Measurements from ENCODE around the gene SYT11.
"Not testable (repeated sequence)": the region's sequence is repeated elsewhere in the genome, so short reads cannot be mapped to it uniquely, and the experiment has no call there.

SYT11 gene

DNA sequence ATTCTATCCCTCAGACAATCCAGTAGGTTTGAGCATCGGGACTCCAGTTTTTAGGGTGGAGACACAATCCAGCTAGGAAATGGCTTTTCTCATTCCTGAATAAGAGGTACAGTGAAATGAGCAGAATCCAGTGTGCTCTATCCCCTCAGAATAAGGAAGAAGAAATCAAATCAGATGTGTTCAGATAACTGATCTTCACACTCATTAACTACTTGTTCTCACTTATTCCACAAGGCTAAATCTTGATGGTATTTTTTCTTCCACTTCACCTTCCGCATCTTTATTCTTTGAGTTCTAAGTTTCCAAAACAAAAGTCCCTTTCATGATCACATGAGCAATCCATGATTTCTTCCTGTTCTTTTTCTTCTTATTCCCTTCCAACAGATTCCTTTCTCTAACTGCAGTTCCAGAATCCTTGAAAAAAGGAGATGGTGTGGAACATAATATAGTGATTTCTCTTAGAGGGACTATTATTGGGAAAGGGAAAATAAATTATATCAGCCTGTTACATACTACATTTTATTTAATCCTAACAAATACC is 1.7 kb downstream of the SYT11 start:
- no peak for DNase-seq

DNA sequence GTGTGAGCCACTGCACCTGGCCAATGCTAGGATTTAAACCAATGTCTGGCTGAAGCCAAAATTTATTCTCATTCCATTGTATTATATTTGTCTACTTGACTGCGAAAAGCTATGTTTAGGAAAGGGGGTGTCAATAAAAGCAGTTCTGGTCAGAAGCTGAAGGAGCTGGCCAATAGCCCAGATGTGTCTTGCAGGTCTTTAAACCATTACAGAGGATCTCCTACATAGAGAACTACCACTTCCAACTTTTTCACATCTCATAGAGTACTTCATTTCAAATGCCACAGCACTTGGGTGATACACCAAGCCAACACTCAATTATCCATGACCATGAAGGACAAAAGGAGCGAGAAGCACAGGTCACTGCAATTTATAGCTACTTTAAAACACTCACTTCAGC is 2.5 kb downstream of the SYT11 start:
- no peak for DNase-seq

- DNase-seq = no peak
Measured at GRCh38 chr1:155864393-155864792, 5.0 kb downstream of the SYT11 start.

- no peak for DNase-seq
Measured at GRCh38 chr1:155867766-155868165, 8.4 kb downstream of the SYT11 start.

- peak in 13 of 14 donors; percentile 36 to 92 (median 85) for DNase-seq
Measured at GRCh38 chr1:155871390-155871789, 12.0 kb downstream of the SYT11 start.

DNA sequence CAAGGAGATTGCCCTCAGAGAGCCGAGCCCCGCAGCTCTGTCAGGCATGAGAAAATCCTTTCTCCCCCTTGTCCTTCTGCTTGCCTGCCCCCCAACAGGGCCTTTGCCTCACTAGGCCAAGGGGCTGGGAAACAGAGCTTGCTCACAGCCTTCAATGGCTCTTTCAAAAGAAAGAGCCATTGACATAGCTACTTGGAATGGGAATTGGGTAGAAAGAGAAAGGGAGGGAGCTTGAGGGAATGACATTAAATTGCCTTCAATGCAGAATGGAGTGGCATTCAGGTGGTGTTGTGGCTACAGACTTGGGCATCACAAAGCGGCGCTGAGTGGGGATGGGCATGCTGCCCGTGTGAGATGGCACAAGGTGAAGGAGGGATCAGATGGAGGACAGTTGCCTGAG is 13.2 kb downstream of the SYT11 start:
- DNase-seq = peak in 12 of 14 donors; percentile 18 to 88 (median 44)

GRCh38 chr1:155873860-155874259 is 14.5 kb downstream of the SYT11 start:
- peak in 1 of 14 donors; percentile 10 for DNase-seq

DNA sequence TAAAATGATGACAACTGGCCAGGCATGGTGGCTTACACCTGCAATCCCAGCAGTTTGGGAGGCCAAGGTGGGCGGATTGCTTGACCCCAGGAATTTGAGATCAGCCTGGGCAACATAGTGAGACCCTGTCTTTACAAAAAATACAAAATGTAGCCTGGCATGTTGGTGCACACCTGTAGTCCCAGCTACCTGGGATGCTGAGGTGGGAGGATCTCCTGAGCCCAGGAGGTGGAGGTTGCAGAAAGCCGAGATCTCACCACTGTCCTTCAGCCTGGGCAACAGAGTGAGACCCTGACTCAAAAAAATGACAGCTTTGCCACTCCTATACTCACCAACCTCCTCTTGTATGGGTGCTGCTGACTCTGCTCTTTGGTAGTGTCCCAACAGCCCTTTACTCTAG is 18.6 kb downstream of the SYT11 start:
- DNase-seq = no peak

GRCh38 chr1:155880251-155880650 is 20.9 kb downstream of the SYT11 start:
- DNase-seq = no peak

DNA sequence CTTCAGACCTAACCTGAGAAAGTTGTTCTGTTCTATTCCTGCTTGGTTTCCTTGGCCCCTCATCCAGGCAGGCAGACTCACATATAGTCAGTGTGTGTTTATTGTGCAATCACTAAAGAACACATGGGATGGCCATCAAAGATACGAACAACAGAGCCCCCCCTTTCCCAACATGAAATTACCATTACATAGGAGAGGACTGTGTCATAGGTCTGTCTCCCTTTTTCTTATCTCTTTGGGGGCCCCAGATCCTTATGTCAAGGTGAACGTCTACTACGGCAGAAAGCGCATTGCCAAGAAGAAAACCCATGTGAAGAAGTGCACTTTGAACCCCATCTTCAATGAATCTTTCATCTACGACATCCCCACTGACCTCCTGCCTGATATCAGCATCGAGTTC is 21.6 kb downstream of the SYT11 start:
- DNase-seq = no peak

DNA sequence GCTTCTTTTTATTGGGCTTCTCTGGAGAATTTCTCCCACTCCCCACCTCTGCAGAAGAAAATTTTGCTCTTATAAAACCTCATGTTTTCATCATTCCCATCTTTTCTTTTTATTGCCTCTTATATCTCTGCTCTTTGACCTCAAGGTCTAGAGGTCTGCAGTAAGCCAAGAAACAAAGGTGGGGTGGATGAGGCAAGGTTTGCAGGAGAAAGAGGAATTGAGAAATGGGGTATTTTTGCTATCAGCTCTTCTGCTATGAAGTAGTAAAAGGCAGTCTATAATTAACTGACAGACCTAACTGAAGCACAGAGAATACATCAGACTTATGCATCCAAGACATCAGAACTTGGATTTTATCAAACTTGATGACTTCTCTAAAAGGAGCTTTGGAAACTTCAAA is 22.9 kb downstream of the SYT11 start:
- no peak for DNase-seq

DNA sequence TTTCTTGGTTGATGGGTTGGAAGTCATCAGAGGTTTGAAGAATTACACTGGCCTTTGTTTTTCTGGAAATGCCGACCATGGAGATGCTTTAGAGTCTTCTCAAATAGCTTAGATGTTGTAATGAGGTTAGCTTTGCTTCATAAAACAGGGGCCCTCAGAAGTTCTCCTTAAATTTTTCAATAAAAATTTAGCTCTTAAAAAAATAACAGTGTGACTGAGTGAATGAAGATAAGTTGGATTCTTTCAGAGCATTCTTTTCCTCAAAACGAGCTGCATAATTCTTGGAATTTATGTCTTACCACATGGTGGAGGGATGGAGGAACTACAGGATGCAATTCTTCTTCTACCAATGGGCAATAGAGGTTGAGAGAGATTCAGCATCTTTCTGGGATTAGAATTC is 23.4 kb downstream of the SYT11 start:
- no peak for DNase-seq

GRCh38 chr1:155884031-155884960 is 24.9 kb downstream of the SYT11 start:
- DNase-seq = no peak

GRCh38 chr1:155884982-155885381 is 25.6 kb downstream of the SYT11 start:
- no peak for DNase-seq

DNA sequence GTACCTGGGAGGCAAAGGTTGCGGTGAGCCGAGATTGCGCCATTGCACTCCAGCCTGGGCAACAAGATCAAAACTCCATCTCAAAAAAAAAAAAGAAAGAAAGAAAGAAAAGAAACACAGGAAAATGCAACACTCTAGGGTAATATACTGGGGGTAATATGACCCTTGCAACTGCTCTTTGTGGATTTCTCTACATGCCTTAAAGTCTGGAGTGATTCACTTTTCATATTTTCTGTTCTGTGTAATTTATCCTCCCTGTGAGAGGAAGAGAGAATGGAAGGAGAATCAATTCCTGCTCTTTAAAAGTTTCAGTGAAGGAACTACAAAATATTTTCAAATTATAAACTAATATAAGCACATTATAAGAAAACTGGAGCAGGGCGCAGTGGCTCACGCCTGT is 29.1 kb downstream of the SYT11 start:
- DNase-seq = no peak

DNA sequence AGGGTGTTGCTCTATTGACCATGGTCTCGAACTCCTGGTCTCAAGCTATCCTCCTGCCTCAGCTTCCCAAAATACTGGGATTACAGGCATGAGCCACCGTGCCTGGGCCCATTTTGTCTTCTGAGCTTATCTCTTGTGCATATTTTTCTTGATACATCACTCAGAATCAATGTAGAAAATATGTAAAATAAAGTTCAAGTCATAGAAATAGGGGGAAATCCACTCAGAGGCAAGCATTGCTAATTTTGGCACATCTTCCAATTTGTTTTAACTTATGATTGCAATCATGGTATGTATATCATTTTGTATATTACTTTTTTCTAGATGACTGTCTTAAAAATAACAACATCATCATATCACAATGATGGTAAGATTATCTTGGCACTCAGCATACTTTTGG is 30.2 kb downstream of the SYT11 start:
- no peak for DNase-seq

DNA sequence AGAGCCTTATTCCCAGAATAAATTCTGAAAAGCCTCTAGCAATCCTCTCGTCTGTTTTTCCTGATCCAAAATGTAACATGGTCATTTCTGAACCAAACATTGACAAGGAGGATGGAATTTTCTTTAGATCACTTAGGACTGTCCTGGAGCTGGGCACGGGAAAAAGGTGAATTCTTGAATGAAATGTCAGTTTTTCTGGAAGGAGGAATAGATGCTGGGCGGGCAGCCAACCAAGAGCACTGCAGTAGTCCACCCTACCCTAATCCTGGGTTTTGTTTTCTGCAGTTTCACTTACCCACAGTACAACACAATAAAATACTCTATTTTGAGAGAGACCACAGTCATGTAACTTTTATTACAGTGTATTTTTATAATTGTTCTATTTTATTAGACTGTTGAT is 30.9 kb downstream of the SYT11 start:
- DNase-seq = no peak

DNA sequence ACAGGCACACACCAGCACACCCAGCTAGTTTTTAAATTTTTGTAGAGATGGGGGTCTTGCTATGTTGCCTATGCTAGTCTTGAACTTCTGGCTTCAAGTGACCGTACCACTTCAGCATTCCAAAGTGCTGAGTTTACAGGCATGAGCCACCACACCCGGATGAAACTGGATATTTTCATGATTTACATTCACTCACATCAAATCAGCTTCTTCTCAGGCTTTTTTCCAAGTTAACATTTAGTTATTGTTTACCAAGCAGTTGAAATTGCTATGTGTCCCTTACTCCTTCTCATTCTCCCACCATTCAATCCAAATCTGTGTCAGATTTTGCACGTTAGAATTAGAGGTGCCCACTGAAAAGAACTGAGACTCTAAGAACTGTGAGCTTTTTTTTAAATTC is 33.4 kb downstream of the SYT11 start:
- DNase-seq = no peak

DNA sequence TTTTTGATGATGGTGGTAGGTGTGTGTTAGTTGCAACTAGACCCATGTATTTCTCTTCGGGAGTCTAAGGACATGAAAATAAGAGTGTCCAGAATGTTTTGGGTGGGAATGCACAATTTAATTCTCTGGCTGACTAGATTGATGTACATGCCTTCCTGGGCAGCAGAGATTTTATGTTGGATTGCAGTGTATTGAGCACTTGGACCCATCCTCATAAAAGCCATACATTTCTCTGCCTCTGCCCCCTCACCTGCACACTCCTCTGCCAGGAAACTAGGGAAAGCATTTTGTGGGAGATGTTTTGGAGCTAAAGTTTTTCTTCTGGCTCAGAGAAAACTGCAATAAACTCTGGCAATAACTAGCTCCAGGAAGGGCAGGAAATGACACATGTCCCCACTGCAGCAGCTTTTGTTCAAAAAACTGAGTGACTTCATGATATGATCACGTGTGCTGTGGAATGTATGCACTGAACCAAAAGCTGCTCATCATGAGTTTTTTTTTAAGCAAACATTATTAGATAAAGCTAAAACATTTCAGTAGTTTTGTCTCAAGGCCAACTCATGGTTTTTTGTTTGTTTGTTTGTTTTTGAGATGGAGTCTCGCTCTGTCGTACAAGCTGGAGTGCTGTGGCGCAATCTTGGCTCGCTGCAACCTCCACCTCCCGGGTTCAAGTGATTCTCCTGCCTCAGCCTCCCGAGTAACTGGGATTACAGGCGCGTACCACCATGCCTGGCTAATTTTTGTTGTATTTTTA is 34.2 kb downstream of the SYT11 start:
- DNase-seq = no peak

DNA sequence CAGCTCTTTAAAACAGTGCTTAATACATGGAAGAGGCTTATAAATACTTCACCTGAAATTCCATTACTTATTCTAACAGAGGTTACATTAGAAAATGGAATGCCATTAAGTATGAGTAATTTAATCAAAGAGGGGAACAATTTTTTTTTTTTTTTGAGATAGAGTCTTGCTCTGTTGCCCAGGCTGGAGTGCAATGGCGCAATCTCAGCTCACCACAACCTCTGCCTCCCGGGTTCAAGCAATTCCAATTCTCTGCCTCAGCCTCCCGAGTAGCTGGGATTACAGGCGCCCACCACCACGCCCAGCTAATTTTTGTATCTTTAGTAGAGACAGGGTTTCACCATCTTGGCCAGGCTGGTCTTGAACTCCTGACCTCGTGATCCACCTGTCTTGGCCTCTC is 36.2 kb downstream of the SYT11 start:
- DNase-seq = not testable (repeated sequence)

- not testable (repeated sequence) for DNase-seq
Measured at GRCh38 chr1:155896476-155896875, 37.1 kb downstream of the SYT11 start.

DNA sequence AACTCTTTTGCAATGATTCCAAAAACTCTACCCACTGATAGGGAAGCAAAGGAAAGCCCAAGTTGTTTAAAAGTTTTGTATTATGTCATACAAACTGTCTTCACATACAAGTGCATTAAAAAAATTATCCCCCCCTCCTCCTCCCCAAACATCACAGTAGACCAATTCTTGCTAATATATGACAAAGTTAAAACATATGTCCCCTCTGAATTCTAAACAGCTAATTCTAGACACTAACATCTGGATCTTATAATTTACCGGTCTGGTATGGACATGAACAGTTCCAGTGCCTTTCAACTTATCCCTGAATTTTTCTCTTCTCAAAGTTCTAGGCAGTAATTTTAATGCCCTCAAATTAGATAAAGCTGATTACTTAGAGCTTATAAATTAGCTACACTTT is 38.4 kb downstream of the SYT11 start:
- no peak for DNase-seq

- no peak for DNase-seq
Measured at GRCh38 chr1:155898888-155899287, 39.5 kb downstream of the SYT11 start.

Measured in C1 segment of cervical spinal cord (tissue), 14 donors.